WTC11 (cell line): ENCODE data around the gene LARP4B. TPM values are rescaled to one million over a fixed set of nuclear protein-coding genes. Genes with fewer than 3 reads are reported as not detected.
A peak's percentile ranks its signal among the peaks of the same experiment; 100 is the strongest.

ENCODE experiments used
- ATAC-seq: fragments of 200-7000 bp; cut with Tn5 transposase; 2 replicates; pipeline ENCODE4 v1.10.0; 2021; ENCODE audit warnings: mild to moderate bottlenecking, moderate library complexity
- CTCF ChIA-PET: fragments of 300-600 bp; sonication (Branson Sonifier 250); formaldehyde crosslinking; loops from one replicate; lab custom pipeline; 2021; ENCODE audit warnings: antibody characterized with exemption; lab: Charles Lee
- POLR2A ChIA-PET: fragments of 350-600 bp; sonication (Branson Sonifier 250); formaldehyde crosslinking; loops from one replicate; lab custom pipeline; 2021; ENCODE audit warnings: antibody characterized with exemption; lab: Charles Lee
- DNase-seq: peaks from one replicate; pipeline ENCODE4 v3.0.0; 2021; ENCODE audit warnings: low spot score
- H3K27ac Mint-ChIP-seq: 2 replicates; pipeline ENCODE4 v1.8.0; 2021; ENCODE audit warnings: mixed read lengths
- H3K27me3 Mint-ChIP-seq: 2 replicates; pipeline ENCODE4 v1.8.0; 2021; ENCODE audit warnings: low read depth, mild to moderate bottlenecking, moderate library complexity, mixed read lengths
- H3K36me3 Mint-ChIP-seq: 2 replicates; pipeline ENCODE4 v1.8.0; 2021; ENCODE audit warnings: mixed read lengths
- H3K4me1 Mint-ChIP-seq: 2 replicates; pipeline ENCODE4 v1.8.0; 2022; ENCODE audit warnings: mixed read lengths
- H3K4me3 Mint-ChIP-seq: 2 replicates; pipeline ENCODE4 v1.8.0; 2021; ENCODE audit warnings: mild to moderate bottlenecking, moderate library complexity, mixed read lengths
- H3K9me3 Mint-ChIP-seq: 2 replicates; pipeline ENCODE4 v1.8.0; 2021; ENCODE audit warnings: mixed read lengths
- ATF1 ChIP-seq: sonication (generic); formaldehyde crosslinking; IDR thresholded peaks from 2 replicates; pipeline ENCODE4 v1.8.1; 2023; ENCODE audit warnings: mild to moderate bottlenecking, moderate library complexity, missing genetic modification reagents
- ATF6 ChIP-seq: sonication (generic); formaldehyde crosslinking; IDR thresholded peaks from 2 replicates; pipeline ENCODE4 v1.8.1; 2023; ENCODE audit warnings: mild to moderate bottlenecking, missing genetic modification reagents
- CBFB ChIP-seq: sonication (generic); formaldehyde crosslinking; IDR thresholded peaks from 2 replicates; pipeline ENCODE4 v1.8.1; 2022; ENCODE audit warnings: mild to moderate bottlenecking, low read depth, missing genetic modification reagents
- E2F5 ChIP-seq: sonication (generic); formaldehyde crosslinking; IDR thresholded peaks from 2 replicates; pipeline ENCODE4 v1.8.1; 2022; ENCODE audit warnings: mild to moderate bottlenecking, moderate library complexity, missing genetic modification reagents
- ETV6 ChIP-seq: sonication (generic); formaldehyde crosslinking; IDR thresholded peaks from 2 replicates; pipeline ENCODE4 v1.8.1; 2022; ENCODE audit warnings: mild to moderate bottlenecking, missing genetic modification reagents
- FOXP1 ChIP-seq: sonication (generic); formaldehyde crosslinking; IDR thresholded peaks from 2 replicates; pipeline ENCODE4 v1.8.0; 2022; ENCODE audit warnings: missing genetic modification reagents, mild to moderate bottlenecking, moderate library complexity, borderline replicate concordance
- HMGA2 ChIP-seq: fragments of 250-450 bp; sonication (Bioruptor Pico); IDR thresholded peaks from 2 replicates; pipeline ENCODE4 v1.4.0; 2021; ENCODE audit warnings: mild to moderate bottlenecking, moderate library complexity
- IRF2 ChIP-seq: sonication (generic); formaldehyde crosslinking; IDR thresholded peaks from 2 replicates; pipeline ENCODE4 v1.8.0; 2022; ENCODE audit warnings: low read depth, missing genetic modification reagents, borderline replicate concordance
- MYBL2 ChIP-seq: sonication (generic); formaldehyde crosslinking; IDR thresholded peaks from 2 replicates; pipeline ENCODE4 v1.8.1; 2023; ENCODE audit warnings: mild to moderate bottlenecking, moderate library complexity, missing genetic modification reagents
- NR3C1 ChIP-seq: sonication (generic); formaldehyde crosslinking; conservative IDR thresholded peaks from 2 replicates; pipeline ENCODE4 v1.8.1; 2023; ENCODE audit warnings: low read depth, mild to moderate bottlenecking, missing genetic modification reagents
- PRRX2 ChIP-seq: fragments of 250-450 bp; sonication (Bioruptor Pico); IDR thresholded peaks from 2 replicates; pipeline ENCODE4 v1.8.0; 2021; ENCODE audit warnings: mild to moderate bottlenecking
- RELA ChIP-seq: sonication (generic); formaldehyde crosslinking; IDR thresholded peaks from 2 replicates; pipeline ENCODE4 v1.8.1; 2022; ENCODE audit warnings: missing genetic modification reagents, mild to moderate bottlenecking, borderline replicate concordance
- SMAD3 ChIP-seq: sonication (generic); formaldehyde crosslinking; IDR thresholded peaks from 2 replicates; pipeline ENCODE4 v1.8.0; 2022; ENCODE audit warnings: missing genetic modification reagents, mild to moderate bottlenecking, borderline replicate concordance
- SMAD4 ChIP-seq: sonication (generic); formaldehyde crosslinking; IDR thresholded peaks from 2 replicates; pipeline ENCODE4 v1.8.0; 2022; ENCODE audit warnings: mild to moderate bottlenecking, missing genetic modification reagents
- SOX15 ChIP-seq: fragments of 250-450 bp; sonication (Bioruptor Pico); IDR thresholded peaks from 2 replicates; pipeline ENCODE4 v1.9.0; 2021; ENCODE audit warnings: mild to moderate bottlenecking
- STAT6 ChIP-seq: sonication (generic); formaldehyde crosslinking; conservative IDR thresholded peaks from 2 replicates; pipeline ENCODE4 v1.8.1; 2023; ENCODE audit warnings: mild to moderate bottlenecking, low read depth, missing genetic modification reagents, moderate library complexity
- TEAD4 ChIP-seq: sonication (generic); formaldehyde crosslinking; IDR thresholded peaks from 2 replicates; pipeline ENCODE4 v1.8.0; 2022; ENCODE audit warnings: mild to moderate bottlenecking, missing genetic modification reagents
- TP53 ChIP-seq: sonication (generic); formaldehyde crosslinking; IDR thresholded peaks from 2 replicates; pipeline ENCODE4 v1.8.1; 2023; ENCODE audit warnings: mild to moderate bottlenecking, missing genetic modification reagents
- USF2 ChIP-seq: sonication (generic); formaldehyde crosslinking; IDR thresholded peaks from 2 replicates; pipeline ENCODE4 v1.8.1; 2023; ENCODE audit warnings: mild to moderate bottlenecking, missing genetic modification reagents, moderate library complexity
- ZBTB21 ChIP-seq: sonication (generic); formaldehyde crosslinking; IDR thresholded peaks from 2 replicates; pipeline ENCODE4 v1.8.1; 2023; ENCODE audit warnings: mild to moderate bottlenecking, missing genetic modification reagents, borderline replicate concordance
- ZNF263 ChIP-seq: sonication (generic); formaldehyde crosslinking; IDR thresholded peaks from 2 replicates; pipeline ENCODE4 v1.8.1; 2022; ENCODE audit warnings: low read depth, mild to moderate bottlenecking, moderate library complexity, missing genetic modification reagents
- ZNF671 ChIP-seq: fragments of 250-450 bp; sonication (Bioruptor Pico); IDR thresholded peaks from 2 replicates; pipeline ENCODE4 v1.8.0; 2021; ENCODE audit warnings: mild to moderate bottlenecking
- total RNA-seq: library from RNA; stranded (reverse); gene quantifications from 3 replicates; pipeline ENCODE4 v1.2.3, GENCODE V29; 2021

LARP4B gene
- total RNA-seq, 1 experiment from 2014 or later: 87.1 TPM

GRCh38 chr10:856416-857157 lies 74.9 kb downstream of the LARP4B start (continued):
- TF ChIP-seq E2F5 (CRISPR knock-in tag): no peak
- TF ChIP-seq RELA (CRISPR knock-in tag): no peak
- no peak for TF ChIP-seq SMAD4
- no peak for TF ChIP-seq ETV6 (CRISPR knock-in tag)
- no peak for TF ChIP-seq CBFB
- TF ChIP-seq NR3C1: no peak
- TF ChIP-seq SOX15 (CRISPR knock-in tag): no peak
- no peak for TF ChIP-seq ATF6 (CRISPR knock-in tag)
- TF ChIP-seq TP53 (CRISPR knock-in tag): no peak

GRCh38 chr10:855671-856070 lies 75.8 kb downstream of the LARP4B start:
- H3K9me3 Mint-ChIP-seq: peaks cover 20% of the 10 kb centered on the region
- peaks cover 58% of the 10 kb centered on the region for H3K36me3 Mint-ChIP-seq
- ATAC-seq: no peak
- ChIA-PET POLR2A (no interaction called here), CTCF (no interaction called here)
- H3K4me1 Mint-ChIP-seq: peaks cover 23% of the 10 kb centered on the region
- no peak overlapping the region for H3K4me3 Mint-ChIP-seq
- DNase-seq: no peak
- no peak for TF ChIP-seq ZNF671 (CRISPR knock-in tag)
- H3K27me3 Mint-ChIP-seq: peaks cover 2% of the 10 kb centered on the region; the same call in 1 of the 2 replicates
- H3K27ac Mint-ChIP-seq: peak overlapping the region; percentile 19; the same call in 1 of the 2 replicates

GRCh38 chr10:855079-855478 lies 76.4 kb downstream of the LARP4B start:
- no peak for TF ChIP-seq ZNF263 (CRISPR knock-in tag)
- TF ChIP-seq ATF1 (CRISPR knock-in tag): no peak
- TF ChIP-seq TP53 (CRISPR knock-in tag): no peak
- no peak for TF ChIP-seq USF2 (CRISPR knock-in tag)
- TF ChIP-seq SMAD3 (CRISPR knock-in tag): no peak
- TF ChIP-seq FOXP1 (CRISPR knock-in tag): no peak
- no peak for TF ChIP-seq RELA (CRISPR knock-in tag)
- no peak for TF ChIP-seq IRF2
- no peak for TF ChIP-seq ZBTB21 (CRISPR knock-in tag)
- TF ChIP-seq TEAD4 (CRISPR knock-in tag): no peak
- TF ChIP-seq HMGA2 (CRISPR knock-in tag): no peak
- TF ChIP-seq STAT6 (CRISPR knock-in tag): no peak
- no peak for TF ChIP-seq MYBL2 (CRISPR knock-in tag)
- TF ChIP-seq PRRX2 (CRISPR knock-in tag): no peak
- ChIA-PET CTCF (no interaction called here), POLR2A (no interaction called here)
- ATAC-seq: no peak
- peaks cover 2% of the 10 kb centered on the region; the same call in 1 of the 2 replicates for H3K27me3 Mint-ChIP-seq
- peaks cover 58% of the 10 kb centered on the region for H3K36me3 Mint-ChIP-seq
- H3K9me3 Mint-ChIP-seq: peaks cover 26% of the 10 kb centered on the region
- no peak overlapping the region for H3K4me3 Mint-ChIP-seq
- H3K27ac Mint-ChIP-seq: peak overlapping the region; percentile 19; the same call in 1 of the 2 replicates
- DNase-seq: no peak
- H3K4me1 Mint-ChIP-seq: peaks cover 23% of the 10 kb centered on the region
